ENCODE results near the gene CARD16.
"Not testable (repeated sequence)": the region's sequence is repeated elsewhere in the genome, so short reads cannot be mapped to it uniquely, and the experiment has no call there.

The CARD16 gene

DNA sequence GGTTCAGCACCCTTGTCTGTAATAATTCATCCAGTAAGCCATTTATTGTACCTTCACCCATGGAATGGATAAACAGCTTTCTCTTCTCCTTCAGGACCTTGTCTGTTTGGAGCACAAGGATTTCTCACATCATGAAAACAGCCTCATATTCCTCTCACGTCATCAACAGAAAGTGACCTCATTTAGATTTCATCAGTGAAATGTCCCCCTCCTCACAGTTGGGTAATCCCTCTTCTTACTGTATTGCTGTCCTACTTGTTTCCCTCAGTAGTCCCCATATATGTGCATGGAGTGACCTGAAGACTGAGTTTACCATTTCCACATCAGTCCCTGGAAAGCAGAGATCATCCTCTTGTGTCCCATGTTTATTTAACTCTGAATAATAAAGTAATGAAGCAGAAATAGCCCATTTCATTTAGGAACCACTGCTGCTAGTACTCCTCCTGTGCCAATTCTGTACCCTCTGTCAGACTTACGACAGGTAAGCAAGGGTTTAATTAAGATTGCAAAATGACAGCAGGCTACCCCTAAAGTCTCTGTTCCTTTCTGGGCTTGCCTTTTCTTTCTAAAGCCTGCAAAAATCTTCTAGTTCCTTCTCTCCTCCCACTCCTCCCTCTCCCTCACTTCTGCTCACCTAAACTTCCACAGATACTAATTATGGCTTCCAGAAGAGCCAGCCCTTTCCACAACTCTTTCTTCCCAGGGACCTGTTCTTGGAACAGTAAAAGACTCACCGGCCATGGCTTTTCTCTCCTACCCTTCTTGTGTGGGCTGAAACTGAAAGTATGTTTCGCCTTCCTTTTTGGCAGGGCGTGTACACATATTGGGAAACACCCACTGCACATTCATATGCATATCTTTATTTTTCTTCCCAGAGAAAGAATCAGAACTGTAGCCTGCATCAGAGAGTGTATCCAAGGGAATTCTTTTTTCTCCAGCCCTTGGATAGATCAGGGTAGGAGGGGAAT is at the start of gene CARD16:
TSS of gene CARD16 (minus strand) at position 779 of the 968 bp plus-strand sequence. CDS start at position 741, 38 bp downstream.
- peak in 3 of 6 experiments; percentile 14 to 55 (median 38) for DNase-seq

DNA sequence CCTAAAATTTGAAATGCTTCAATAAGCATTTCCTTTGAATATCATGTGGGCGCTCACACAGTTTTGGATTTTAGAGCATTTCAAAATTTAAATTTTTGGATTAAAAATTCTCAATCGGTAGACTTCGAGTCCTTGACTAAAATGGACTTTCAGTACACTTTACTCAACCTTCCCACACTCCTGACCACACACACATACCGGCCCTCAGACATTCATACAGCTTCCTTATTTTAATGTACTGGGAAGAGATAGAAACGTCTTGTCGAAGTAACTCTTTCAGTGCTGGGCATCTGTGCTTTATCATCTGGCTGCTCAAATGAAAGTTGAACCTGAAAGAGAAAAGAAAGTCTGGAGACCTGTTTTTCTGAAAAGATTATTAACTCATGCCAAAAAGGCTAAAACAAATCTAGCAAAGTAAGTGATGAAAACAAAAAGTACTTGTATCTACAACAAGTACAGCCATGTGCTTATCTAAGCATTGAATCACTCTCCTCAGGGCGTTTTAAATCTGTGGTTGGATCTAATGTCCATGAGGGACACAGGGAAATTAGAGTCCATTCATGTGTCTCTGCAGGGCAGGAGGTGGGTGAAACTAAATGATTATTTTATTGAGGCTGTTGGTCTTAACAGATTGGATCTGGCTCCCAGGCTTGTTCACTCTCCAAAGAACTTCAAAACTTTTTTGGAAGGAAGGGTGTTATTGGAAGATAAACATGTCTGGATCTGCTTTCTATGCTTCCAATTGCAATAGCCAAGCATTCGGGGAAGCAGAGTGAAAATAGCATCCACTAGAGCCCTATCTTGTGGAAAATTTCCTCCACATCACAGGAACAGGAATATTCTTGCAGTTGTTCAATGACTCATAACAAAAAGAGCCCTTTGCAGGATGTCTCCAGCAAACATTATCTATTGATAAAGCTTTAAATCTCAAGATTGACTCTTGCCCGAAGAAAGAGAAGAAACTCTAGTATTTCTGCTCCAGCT is 47.4 kb upstream of the CARD16 start:
- no peak for DNase-seq

DNA sequence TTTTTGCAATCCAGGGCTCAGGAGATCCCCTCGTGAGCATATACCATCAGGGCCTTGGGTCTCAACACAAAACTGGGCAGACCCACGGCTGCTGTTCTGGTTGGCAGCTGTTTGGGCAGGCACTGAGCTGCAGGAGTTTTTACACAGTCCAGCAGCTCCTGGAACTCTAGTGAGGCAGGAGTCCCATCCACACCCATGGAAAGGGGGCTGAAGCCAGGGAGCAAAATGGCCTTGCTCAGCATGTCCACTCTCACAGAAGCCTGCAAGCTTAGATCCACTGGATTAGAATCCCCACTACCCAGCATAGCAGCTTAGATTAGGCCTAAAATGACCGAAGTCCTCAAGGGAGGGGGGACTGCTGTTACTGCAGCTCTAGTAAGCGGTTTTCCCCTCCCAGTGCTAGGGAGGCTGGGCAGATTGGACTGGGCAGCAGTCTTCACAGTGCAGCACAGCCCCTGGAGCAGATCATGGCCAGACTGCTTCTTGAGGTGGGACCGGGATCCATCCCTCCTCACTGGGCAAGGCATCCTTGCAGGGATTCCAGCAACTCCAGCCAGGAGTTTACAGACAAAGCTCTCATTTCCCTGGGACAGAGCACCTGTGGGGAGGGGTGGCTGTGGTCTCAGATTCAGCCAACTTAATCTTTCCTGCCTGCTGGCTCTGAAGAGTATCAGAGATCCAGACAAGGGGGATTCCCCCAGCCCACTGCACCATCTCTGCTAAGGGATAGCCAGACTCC is 36.4 kb upstream of the CARD16 start:
- DNase-seq: no peak

DNA sequence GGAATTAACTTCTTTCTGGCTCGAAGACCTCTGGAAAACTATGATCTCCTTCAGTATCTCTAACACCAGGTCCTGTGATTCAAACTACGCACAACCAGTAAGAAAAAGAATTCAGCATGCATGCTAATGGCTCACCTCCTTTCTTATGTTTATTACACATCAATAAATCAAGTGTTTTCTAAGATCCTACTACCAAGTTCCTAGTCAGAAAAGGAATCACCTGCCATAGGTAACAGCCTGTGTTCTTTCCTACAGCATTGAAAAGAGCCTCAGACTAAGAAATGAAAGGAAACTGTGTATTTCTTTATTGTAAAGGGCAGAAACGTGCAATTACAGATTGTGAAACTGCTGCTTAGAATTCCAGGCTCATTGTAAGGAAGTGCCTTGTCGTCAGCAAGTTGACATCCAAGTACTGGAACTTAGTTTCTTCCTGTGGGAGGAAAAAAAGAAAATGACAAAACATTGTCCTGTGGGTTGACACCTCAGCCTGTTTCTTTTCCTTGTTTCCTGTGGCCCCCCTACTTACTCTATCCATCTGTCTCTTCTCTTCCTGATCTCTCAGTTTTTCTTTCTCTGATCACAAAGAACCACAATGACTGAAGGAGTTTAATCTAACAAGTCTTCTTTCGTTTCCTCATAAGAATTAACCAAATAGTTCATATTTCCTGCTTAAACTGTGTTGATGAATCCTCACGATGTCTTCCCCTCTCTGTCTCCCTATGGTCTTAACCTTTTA is 35.2 kb upstream of the CARD16 start:
- DNase-seq: not testable (repeated sequence)

DNA sequence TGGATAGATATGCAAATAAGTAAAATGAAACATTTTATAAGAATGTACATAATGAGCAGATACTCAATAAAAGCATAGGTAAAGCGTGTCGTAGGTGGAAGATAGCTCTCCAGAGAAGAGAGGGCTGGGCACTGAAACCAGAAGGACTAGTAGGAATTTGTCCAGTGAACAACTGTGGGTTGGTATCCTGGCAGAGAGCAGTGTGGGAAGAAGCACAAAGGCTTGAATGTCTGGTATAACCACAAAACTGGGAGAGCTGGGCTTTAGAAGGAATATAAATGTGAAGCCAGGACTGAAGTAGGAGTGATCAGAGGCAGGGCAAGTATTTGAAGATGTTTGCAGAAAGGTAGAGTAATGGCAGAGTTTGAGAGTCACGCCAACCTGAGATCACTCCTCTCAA is 33.1 kb upstream of the CARD16 start:
- DNase-seq: no peak

DNA sequence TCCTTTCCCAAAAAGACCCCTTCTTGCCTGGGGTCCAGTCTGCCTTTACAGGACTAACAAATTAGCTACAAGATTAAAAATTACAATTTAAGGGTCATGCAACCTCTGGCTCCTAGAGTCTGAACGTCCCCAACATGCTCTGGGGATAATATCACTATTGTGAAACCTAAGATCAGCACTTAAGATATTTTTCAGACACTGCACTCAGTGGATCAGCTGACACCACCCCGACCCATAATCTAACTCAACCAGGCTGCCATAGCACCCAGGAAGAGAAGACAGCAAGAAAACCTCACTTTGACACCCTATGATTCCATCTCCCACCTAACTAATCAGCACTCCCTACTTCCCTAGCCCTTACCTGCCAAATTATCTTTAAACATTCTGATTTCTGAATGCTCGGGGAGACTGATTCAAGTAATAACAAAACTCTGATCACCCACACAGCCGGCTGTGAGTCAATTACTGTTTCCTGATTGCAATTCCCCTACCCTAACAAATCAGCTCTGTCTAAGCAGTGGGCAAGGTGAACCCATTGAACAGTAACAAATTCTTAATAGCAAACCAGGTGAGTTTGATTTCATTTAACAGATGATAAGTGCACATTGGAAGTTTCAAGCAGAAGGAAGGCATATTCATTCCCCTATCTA is 32.1 kb upstream of the CARD16 start:
- not testable (repeated sequence) for DNase-seq

DNA sequence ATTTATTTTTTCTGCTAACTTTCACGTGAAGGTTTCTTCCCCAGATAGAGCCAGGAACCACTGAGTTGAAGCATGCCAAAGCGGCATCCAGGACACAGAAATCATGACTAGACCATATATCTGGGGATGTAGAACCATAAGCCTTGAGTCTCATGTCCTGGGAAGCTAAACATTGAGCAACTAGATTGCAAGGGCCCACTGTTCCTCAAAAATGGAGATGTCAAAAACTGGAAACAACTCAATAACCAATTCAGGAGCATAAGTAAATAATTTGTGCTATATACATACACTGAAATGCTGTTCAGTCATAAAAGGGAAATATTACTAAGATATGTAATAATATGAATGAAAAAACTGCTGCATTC is 29.0 kb upstream of the CARD16 start:
- DNase-seq: no peak

DNA sequence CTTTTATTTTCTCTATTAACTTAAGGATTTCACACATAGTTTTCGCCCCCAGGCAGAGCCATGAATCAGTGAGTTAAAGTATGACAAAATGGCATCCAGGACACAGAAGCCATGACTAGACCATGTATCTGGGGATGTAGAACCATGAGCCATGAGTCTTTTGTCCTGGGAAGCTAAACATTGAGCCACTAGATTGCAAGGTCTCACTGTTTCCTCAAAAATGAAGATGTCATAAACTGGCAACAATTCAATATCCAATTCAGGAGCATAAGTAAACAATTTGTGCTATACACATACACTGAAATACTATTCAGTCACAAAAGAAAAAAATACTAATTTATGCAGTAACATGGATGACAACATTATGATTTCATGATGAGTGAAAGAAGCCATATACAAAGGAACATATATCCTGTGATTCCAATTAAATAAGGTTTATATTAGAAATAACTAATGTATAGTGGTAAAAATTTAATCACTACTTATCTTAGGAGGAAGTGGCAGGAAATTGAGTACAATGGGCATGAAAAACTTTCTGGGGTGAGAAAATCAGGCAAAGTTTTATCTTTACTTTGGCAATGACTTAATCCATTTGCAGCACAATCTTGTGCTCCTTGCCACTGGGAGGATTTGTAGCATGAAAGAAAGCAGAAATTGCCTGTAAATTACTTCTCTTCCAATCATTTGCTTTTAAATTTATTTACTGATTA is 28.5 kb upstream of the CARD16 start:
- DNase-seq: no peak

DNA sequence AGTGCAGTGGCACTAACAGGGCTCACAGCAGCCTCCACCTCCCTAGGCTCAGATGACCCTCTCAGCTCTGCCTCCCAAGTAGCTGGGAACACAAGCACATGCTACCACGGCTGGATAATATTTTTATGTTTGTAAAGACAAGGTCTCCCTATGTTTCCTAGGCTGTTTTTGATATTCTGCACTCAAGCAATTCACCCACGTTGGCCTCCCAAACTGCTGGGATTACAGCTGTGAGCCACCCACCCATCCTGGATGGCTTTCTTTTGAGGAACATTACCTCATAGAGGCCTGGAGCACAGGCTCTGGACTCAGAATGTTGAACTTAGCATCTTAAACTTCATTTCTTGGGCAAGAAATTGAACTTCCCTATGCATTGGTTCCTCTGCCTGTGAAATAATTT is 26.9 kb upstream of the CARD16 start:
- not testable (repeated sequence) for DNase-seq

DNA sequence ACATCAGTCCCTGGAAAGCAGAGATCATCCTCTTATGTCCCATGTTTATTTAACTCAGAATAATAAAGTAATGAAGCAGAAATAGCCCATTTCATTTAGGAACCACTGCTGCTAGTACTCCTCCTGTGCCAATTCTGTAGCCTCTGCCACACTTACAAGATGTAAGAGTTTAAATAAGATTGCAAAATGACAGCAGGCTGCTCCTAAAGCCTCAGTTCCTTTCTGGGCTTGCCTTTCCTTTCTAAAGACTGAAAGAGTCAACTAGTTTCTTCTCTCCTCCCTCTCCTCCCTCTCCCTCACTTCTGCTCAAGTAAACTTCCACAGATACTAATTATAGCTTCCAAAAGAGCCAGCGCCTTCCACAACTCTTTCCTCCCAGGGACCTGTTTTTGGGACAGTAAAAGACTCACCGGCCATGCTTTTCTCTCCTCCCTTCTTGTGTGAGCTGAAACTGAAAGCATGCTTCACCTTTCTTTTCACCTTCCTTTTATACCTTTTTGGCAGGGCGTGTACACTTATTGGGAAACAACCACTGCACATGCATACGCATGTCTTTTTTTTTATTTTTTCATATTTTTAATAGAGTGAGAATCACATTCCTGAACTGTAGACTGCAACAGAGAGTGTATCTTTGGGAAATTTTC is 26.1 kb upstream of the CARD16 start:
- DNase-seq: peak in 2 of 6 experiments; percentile 6 to 26

DNA sequence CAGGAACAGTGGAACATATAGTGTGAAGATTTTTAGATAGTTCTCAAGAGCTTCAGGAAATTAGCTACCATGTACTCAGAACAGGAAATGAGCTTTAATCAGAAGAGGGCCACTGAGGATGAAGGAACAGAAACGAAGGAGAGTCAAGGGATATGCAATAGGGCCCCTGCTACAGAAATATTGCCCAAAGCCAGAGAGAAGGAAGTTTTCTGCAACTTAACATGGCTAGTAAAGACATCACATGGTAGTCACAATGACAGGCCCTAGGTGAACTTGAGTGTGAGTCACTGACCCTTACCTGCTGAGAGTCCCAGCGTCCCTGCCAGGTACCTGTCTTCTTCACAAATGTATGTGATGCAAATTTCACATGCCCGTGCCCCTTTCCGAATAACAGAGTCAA is 25.2 kb upstream of the CARD16 start:
- DNase-seq: no peak

DNA sequence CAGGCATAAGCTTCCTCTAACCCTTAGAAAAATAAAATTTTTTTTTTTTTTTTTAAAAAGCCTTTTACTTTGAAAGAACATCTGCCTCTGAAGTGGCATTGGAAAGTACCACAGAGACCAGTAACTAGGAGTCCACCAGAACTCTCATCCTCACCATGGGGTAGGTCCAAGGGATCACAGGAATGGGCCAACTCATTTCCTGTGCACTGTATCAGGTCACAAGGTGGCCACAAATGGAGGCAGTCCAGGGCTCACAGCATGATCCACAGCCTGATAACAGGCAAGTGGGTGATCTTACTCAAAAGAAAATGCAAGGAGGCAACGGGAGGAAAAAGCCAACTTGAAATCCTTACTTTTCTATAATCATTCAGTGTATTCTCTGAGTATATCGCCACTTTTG is 24.6 kb upstream of the CARD16 start:
- DNase-seq: not testable (repeated sequence)

DNA sequence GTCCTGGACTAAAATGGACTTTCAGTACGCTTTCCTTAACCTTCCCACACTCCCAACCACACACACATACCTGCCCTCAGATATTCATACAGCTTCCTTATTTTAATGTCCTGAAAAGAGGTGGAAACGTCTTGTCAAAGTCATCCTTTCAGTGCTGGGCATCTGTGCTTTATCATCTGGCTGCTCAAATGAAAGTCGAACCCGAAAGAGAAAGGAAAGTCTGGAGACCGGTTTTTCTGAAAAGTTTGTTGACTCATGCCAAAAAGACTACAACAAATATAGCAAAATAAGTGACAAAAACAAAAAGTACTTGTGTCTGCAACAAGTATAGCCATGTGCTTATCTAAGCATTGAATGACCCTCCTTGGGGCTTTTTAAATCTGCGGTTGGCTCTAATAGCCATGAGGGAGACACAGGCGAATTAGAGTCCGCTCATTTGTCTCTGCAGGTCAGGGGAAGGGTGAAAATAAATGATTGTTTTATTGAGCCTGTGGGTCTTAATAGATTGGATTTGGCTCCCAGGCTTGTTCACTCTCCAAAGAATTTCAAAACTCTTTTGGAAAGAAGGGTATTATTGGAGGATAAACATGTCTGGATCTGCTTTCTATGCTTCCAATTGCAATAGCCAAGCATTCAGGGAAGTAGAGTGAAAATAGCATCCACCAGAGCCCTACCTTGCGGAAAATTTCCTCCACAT is 18.3 kb upstream of the CARD16 start:
- not testable (repeated sequence) for DNase-seq

DNA sequence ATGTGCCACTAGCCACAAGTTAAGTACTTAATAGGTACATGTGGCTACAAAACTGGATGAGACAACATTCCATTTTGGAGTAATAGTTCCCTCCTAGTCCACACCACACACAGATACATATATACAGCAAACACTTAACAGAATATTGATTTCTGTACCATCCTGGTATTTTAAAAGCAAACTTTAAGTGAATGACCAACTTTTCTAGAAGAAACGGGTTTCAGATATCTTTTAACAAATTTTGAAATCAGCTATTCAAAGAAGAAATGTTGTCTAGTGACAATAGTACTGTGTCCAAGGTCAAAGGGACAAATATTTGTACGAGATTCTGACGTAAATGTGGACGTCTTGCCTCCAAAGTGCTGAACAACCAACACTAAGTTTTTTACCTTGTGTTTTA is 12.3 kb upstream of the CARD16 start:
- DNase-seq: no peak

DNA sequence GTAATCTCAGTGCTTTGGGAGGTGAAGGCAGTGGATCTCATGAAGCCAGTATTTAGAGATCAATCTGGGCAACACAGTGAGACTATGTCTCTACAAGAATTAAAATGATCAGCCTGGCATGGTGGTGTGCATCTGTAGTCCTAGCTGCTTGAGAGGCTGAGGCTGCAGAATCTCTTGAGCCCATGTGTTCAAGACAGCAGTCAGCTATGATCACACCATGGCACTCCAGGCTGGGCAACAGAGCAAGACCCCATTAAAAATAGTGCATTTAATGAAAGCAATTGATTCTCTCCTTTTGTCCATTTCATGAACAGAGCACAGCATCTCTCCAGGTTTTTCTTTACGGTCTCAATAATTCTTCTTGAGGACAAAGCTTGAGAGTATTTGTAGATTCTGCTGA is 11.3 kb upstream of the CARD16 start:
- DNase-seq: no peak

DNA sequence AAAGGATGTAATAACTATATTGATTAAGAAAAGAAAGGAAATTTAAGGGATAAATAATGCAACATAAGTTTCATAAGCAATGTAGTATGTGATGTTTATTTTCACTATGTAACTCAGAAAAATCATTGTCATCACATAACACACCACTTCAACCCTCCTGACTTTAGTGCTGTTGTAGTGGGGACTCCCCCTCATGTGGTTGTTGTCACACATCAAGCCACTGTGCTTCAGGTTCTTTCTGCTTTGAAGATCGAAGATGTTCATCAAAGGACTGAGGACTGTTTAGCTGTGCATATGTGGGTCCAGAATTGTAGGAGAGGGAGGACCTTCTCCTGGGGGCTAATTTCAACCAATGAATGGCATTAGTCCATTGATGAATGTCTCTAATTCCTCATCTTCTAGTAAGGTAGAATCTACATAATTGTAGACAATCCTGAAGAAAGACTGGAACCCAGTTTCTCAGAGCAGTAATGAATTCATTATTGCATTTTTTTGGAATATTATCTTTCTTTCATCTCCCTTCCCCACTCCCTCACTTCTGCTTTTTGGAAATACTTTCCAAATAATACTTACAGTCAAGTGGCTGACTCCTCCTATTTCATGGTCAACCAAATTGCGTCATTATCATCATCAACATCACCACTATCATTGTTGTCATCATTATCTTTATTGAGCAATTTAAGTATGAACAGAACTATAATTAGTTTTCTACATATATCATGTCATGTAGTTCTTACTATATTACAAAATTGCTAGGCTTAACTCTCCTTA is 9.8 kb upstream of the CARD16 start:
- no peak for DNase-seq

DNA sequence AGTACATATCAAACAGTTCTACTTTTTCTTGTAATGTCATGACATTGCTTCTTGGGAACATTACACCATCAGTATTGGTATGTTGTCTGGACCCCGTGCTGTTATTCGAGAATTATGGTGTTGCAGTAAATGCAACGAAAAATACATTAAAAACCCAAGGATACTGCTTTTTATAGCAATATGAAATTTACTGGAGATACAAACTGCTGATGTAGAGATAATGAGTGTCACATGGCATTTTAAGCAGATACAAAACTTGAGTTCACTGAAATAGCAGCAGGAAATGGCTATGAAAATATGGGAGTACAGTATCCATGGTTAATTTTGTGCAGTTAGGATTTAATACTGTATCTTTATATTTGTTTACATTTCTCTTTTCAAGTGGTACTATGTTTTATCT is 7.4 kb upstream of the CARD16 start:
- DNase-seq: no peak

DNA sequence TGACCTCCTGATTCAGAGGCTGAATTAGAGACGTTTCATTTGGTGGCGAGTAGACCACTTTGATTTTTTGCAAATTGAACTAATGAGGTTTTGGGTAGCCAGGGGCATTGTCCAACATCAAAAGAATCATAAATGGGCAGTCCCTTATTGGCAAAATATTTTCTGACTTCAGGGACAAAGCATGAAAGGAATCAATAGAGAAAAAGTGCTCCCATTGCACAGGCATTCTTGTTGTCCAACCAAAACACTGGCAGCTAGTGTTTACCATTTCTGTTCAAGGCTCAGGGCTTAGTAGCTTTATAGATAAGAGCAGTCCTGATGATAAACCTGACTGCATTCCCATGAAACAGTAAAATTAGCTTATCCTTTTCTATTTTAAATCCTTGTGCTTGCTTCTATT is 6.4 kb upstream of the CARD16 start:
- DNase-seq: no peak

DNA sequence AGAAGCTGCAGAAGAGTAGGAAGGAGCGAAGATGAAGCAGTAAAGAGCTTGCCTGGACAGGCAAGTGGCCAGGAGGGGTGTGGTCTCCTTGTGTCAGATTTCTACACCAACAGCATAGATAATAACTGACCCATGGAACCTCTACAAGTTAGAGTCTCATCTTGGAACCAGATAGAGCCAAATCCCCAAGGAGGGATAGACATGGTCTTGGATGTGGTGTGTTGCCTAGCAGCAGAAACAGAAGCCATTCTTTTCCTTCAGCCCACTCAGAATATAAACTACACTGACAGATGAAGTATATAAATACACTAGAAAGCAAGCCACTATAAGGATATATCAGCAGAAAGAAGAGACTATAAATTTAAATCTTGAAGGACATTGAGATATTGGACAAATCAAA is 4.3 kb upstream of the CARD16 start:
- no peak for DNase-seq
